K562 (cell line): ENCODE data around the gene PPT1. TPM values are rescaled to one million over a fixed set of nuclear protein-coding genes. Genes with fewer than 3 reads are reported as not detected.

Experiments used
- FIP1L1 ChIP-seq: fragments of 200-400 bp; formaldehyde crosslinking; IDR thresholded peaks from 2 replicates; pipeline ENCODE4 v1.6.1; 2018; ENCODE audit warnings: mild to moderate bottlenecking, low read depth, low read length; ENCODE audit not compliant: poor library complexity, severe bottlenecking
- GTF2E2 ChIP-seq: fragments of 200-800 bp; sonication (Bioruptor generic); IDR thresholded peaks from 2 replicates; pipeline ENCODE4 v1.6.1; 2016; ENCODE audit warnings: missing genetic modification characterization, missing compliant biosample characterization
- SRSF3 ChIP-seq: fragments of 200-400 bp; formaldehyde crosslinking; IDR thresholded peaks from 2 replicates; pipeline ENCODE4 v1.6.1; 2016; ENCODE audit warnings: mild to moderate bottlenecking, low read length, moderate library complexity; ENCODE audit not compliant: insufficient read depth
- TFAM ChIP-seq: fragments of 250-450 bp; sonication (Bioruptor Pico); conservative IDR thresholded peaks from 2 replicates; pipeline ENCODE4 v1.5.0; 2021; ENCODE audit warnings: mild to moderate bottlenecking, moderate library complexity
- WHSC1 ChIP-seq: IDR thresholded peaks from one replicate; pipeline ENCODE4 v1.6.1; 2012; ENCODE audit warnings: low read length, control low read depth, inconsistent platforms
- polyA plus RNA-seq, 8 experiments: library from polyadenylated mRNA; depleted of rRNA in 4 of 8; stranded (reverse) in 5 of 8; unstranded in 3 of 8; fragments of >200 nt; fragmentation: Nextera tagmentation in 2 of 8; fragmentation: Illumina TruSeq in 1 of 8; extraction: Ambion mirVana in 2 of 8; extraction: Trizol in 1 of 8; gene quantifications; 2 replicates each; pipeline versions ENCODE4 v1.2.1 to v1.2.3, GENCODE V29; 2011 to 2014; ENCODE audit warnings: inconsistent platforms in 1 of 8, missing spikeins in 1 of 8
- total RNA-seq, 7 experiments: library from RNA; depleted of rRNA in 6 of 7; stranded (reverse); fragments of >200 nt in 6 of 7; fragmentation: Illumina TruSeq in 2 of 7; extraction: Trizol in 2 of 7; gene quantifications; 2 replicates each; pipeline versions ENCODE4 v1.2.1 to v1.2.3, GENCODE V29; 2011 to 2021; ENCODE audit warnings: low replicate concordance in 1 of 7
- TF ChIP-seq, protein P1 (sequence below): fragments of 200-600 bp; sonication (generic); IDR thresholded peaks from one replicate; pipeline ENCODE4 v1.6.1; 2012; ENCODE audit warnings: mild to moderate bottlenecking, low read depth, low read length, inconsistent platforms
- TF ChIP-seq, protein P2 (sequence below): fragments of 450-650 bp; IDR thresholded peaks from 2 replicates; pipeline ENCODE4 v1.6.1; 2018; ENCODE audit not compliant: partially characterized antibody
- TF ChIP-seq, protein P3 (sequence below): sonication (generic); formaldehyde crosslinking; IDR thresholded peaks from 2 replicates; pipeline ENCODE4 v1.8.0; 2022; ENCODE audit warnings: mild to moderate bottlenecking, missing genetic modification reagents, borderline replicate concordance

Gene PPT1
- total and polyA plus RNA-seq, 9 of the 15 experiments (the other 6 are each of a cell fraction or from before 2014, with no cell fraction given): 72.2 to 285 (median 143) TPM

DNA sequence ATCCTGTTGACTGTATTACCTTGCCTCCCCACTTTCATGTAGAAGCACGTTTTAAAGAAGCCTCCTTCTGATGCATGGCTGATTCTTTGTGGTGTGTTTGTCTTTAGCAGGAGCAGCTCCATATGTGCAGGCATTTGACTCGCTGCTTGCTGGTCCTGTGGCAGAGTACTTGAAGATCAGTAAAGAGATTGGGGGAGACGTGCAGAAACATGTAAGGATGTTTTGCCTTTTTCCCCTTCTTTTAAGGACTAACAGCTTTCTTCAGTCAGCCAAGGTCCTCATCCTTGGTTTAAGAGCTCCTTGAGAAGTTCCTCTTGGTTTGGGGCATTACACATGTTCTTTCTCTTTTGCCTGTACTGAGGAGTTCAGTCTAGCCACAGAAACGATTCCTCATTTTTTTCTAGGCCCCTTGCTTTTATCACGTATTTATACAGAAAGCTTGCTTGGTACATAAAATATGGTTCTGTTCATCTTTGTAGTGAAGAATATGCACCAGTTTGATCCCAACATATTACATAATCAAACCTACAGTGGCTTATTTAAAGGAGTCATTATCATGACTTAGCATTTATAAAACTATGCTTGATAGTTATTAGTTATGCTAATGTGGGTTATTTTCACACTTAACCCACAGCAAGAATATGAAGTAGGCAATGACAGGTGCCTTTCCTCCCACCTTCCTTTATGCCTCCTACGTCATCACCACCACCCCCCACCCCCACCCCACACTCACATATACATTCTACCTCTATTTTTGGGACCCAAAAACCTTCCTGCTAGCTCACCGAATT, 36.9 kb downstream of the PPT1 start (continued):
- TF ChIP-seq, protein P1, sequence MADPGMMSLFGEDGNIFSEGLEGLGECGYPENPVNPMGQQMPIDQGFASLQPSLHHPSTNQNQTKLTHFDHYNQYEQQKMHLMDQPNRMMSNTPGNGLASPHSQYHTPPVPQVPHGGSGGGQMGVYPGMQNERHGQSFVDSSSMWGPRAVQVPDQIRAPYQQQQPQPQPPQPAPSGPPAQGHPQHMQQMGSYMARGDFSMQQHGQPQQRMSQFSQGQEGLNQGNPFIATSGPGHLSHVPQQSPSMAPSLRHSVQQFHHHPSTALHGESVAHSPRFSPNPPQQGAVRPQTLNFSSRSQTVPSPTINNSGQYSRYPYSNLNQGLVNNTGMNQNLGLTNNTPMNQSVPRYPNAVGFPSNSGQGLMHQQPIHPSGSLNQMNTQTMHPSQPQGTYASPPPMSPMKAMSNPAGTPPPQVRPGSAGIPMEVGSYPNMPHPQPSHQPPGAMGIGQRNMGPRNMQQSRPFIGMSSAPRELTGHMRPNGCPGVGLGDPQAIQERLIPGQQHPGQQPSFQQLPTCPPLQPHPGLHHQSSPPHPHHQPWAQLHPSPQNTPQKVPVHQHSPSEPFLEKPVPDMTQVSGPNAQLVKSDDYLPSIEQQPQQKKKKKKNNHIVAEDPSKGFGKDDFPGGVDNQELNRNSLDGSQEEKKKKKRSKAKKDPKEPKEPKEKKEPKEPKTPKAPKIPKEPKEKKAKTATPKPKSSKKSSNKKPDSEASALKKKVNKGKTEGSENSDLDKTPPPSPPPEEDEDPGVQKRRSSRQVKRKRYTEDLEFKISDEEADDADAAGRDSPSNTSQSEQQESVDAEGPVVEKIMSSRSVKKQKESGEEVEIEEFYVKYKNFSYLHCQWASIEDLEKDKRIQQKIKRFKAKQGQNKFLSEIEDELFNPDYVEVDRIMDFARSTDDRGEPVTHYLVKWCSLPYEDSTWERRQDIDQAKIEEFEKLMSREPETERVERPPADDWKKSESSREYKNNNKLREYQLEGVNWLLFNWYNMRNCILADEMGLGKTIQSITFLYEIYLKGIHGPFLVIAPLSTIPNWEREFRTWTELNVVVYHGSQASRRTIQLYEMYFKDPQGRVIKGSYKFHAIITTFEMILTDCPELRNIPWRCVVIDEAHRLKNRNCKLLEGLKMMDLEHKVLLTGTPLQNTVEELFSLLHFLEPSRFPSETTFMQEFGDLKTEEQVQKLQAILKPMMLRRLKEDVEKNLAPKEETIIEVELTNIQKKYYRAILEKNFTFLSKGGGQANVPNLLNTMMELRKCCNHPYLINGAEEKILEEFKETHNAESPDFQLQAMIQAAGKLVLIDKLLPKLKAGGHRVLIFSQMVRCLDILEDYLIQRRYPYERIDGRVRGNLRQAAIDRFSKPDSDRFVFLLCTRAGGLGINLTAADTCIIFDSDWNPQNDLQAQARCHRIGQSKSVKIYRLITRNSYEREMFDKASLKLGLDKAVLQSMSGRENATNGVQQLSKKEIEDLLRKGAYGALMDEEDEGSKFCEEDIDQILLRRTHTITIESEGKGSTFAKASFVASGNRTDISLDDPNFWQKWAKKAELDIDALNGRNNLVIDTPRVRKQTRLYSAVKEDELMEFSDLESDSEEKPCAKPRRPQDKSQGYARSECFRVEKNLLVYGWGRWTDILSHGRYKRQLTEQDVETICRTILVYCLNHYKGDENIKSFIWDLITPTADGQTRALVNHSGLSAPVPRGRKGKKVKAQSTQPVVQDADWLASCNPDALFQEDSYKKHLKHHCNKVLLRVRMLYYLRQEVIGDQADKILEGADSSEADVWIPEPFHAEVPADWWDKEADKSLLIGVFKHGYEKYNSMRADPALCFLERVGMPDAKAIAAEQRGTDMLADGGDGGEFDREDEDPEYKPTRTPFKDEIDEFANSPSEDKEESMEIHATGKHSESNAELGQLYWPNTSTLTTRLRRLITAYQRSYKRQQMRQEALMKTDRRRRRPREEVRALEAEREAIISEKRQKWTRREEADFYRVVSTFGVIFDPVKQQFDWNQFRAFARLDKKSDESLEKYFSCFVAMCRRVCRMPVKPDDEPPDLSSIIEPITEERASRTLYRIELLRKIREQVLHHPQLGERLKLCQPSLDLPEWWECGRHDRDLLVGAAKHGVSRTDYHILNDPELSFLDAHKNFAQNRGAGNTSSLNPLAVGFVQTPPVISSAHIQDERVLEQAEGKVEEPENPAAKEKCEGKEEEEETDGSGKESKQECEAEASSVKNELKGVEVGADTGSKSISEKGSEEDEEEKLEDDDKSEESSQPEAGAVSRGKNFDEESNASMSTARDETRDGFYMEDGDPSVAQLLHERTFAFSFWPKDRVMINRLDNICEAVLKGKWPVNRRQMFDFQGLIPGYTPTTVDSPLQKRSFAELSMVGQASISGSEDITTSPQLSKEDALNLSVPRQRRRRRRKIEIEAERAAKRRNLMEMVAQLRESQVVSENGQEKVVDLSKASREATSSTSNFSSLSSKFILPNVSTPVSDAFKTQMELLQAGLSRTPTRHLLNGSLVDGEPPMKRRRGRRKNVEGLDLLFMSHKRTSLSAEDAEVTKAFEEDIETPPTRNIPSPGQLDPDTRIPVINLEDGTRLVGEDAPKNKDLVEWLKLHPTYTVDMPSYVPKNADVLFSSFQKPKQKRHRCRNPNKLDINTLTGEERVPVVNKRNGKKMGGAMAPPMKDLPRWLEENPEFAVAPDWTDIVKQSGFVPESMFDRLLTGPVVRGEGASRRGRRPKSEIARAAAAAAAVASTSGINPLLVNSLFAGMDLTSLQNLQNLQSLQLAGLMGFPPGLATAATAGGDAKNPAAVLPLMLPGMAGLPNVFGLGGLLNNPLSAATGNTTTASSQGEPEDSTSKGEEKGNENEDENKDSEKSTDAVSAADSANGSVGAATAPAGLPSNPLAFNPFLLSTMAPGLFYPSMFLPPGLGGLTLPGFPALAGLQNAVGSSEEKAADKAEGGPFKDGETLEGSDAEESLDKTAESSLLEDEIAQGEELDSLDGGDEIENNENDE: no peak
- TF ChIP-seq, protein P2, sequence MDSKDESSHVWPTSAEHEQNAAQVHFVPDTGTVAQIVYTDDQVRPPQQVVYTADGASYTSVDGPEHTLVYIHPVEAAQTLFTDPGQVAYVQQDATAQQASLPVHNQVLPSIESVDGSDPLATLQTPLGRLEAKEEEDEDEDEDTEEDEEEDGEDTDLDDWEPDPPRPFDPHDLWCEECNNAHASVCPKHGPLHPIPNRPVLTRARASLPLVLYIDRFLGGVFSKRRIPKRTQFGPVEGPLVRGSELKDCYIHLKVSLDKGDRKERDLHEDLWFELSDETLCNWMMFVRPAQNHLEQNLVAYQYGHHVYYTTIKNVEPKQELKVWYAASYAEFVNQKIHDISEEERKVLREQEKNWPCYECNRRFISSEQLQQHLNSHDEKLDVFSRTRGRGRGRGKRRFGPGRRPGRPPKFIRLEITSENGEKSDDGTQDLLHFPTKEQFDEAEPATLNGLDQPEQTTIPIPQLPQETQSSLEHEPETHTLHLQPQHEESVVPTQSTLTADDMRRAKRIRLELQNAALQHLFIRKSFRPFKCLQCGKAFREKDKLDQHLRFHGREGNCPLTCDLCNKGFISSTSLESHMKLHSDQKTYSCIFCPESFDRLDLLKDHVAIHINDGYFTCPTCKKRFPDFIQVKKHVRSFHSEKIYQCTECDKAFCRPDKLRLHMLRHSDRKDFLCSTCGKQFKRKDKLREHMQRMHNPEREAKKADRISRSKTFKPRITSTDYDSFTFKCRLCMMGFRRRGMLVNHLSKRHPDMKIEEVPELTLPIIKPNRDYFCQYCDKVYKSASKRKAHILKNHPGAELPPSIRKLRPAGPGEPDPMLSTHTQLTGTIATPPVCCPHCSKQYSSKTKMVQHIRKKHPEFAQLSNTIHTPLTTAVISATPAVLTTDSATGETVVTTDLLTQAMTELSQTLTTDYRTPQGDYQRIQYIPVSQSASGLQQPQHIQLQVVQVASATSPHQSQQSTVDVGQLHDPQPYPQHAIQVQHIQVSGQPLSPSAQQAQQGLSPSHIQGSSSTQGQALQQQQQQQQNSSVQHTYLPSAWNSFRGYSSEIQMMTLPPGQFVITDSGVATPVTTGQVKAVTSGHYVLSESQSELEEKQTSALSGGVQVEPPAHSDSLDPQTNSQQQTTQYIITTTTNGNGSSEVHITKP: no peak
- TF ChIP-seq WHSC1 (no peak), SRSF3 (no peak), FIP1L1 (no peak), TFAM (CRISPR knock-in tag) (no peak), GTF2E2 (peak; percentile 98)
- TF ChIP-seq, protein P3, sequence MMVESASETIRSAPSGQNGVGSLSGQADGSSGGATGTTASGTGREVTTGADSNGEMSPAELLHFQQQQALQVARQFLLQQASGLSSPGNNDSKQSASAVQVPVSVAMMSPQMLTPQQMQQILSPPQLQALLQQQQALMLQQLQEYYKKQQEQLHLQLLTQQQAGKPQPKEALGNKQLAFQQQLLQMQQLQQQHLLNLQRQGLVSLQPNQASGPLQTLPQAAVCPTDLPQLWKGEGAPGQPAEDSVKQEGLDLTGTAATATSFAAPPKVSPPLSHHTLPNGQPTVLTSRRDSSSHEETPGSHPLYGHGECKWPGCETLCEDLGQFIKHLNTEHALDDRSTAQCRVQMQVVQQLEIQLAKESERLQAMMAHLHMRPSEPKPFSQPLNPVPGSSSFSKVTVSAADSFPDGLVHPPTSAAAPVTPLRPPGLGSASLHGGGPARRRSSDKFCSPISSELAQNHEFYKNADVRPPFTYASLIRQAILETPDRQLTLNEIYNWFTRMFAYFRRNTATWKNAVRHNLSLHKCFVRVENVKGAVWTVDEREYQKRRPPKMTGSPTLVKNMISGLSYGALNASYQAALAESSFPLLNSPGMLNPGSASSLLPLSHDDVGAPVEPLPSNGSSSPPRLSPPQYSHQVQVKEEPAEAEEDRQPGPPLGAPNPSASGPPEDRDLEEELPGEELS (CRISPR knock-in tag): no peak
